CD8-positive, alpha-beta memory T cell (primary cell): ENCODE data around the gene HSPH1. TPM values are rescaled to one million over a fixed set of nuclear protein-coding genes. Genes with fewer than 3 reads are reported as not detected.
"Not testable (repeated sequence)": the region's sequence is repeated elsewhere in the genome, so short reads cannot be mapped to it uniquely, and the experiment has no call there.

ENCODE experiments used
- CTCF ChIA-PET: fragments of 350-600 bp; sonication (Branson Sonifier 250); formaldehyde crosslinking; loops from one replicate; lab custom pipeline; 2021; ENCODE audit warnings: antibody characterized with exemption; lab: Charles Lee
- POLR2A ChIA-PET: fragments of 350-600 bp; sonication (Branson Sonifier 250); formaldehyde crosslinking; loops from one replicate; lab custom pipeline; 2021; ENCODE audit warnings: antibody characterized with exemption; lab: Charles Lee
- DNase-seq, 5 donors: peaks; one replicate each; pipeline versions ENCODE4 v3.0.0 to v3.0.0-alpha.2; 2020 to 2022; ENCODE audit warnings: mixed read lengths in 1 of 5
- H3K27ac ChIP-seq: one replicate; pipeline ENCODE4 v1.7.0; 2013; ENCODE audit warnings: low read depth, mild to moderate bottlenecking, low read length, moderate library complexity
- H3K27me3 ChIP-seq: 2 replicates; pipeline ENCODE4 v1.7.0; 2013; ENCODE audit warnings: low read length, mild to moderate bottlenecking; ENCODE audit not compliant: insufficient read depth, poor library complexity, severe bottlenecking
- H3K36me3 ChIP-seq: 2 replicates; pipeline ENCODE4 v1.7.0; 2013; ENCODE audit warnings: mild to moderate bottlenecking, low read length, moderate library complexity; ENCODE audit not compliant: insufficient read depth
- H3K4me1 ChIP-seq: 2 replicates; pipeline ENCODE4 v1.7.0; 2013; ENCODE audit warnings: mild to moderate bottlenecking, low read length, moderate library complexity; ENCODE audit not compliant: insufficient read depth
- H3K4me3 ChIP-seq: 2 replicates; pipeline ENCODE4 v1.7.0; 2013; ENCODE audit warnings: mild to moderate bottlenecking, low read length
- H3K9me3 ChIP-seq: 2 replicates; pipeline ENCODE4 v1.7.0; 2013; ENCODE audit warnings: mild to moderate bottlenecking, low read length
- H3K27ac Mint-ChIP-seq, 8 donors: one replicate each; pipeline ENCODE4 v1.8.0; 2020 to 2021; ENCODE audit warnings: mixed read lengths in 8 of 8, mild to moderate bottlenecking in 6 of 8, inconsistent platforms in 3 of 8, moderate library complexity in 3 of 8
- H3K27me3 Mint-ChIP-seq, 2 donors: one replicate each; pipeline ENCODE4 v1.8.0; 2020 to 2021; ENCODE audit warnings: mixed read lengths in 2 of 2, mild to moderate bottlenecking in 1 of 2, moderate library complexity in 1 of 2
- H3K36me3 Mint-ChIP-seq, 3 donors: one replicate each; pipeline ENCODE4 v1.8.0; 2020 to 2021; ENCODE audit warnings: mixed read lengths in 3 of 3, inconsistent platforms in 1 of 3, mild to moderate bottlenecking in 1 of 3
- H3K4me1 Mint-ChIP-seq, 3 donors: one replicate each; pipeline ENCODE4 v1.8.0; 2020 to 2021; ENCODE audit warnings: mixed read lengths in 3 of 3, inconsistent platforms in 1 of 3, mild to moderate bottlenecking in 1 of 3
- H3K4me3 Mint-ChIP-seq, 7 donors: one replicate each; pipeline ENCODE4 v1.8.0; 2020 to 2021; ENCODE audit warnings: mixed read lengths in 7 of 7, mild to moderate bottlenecking in 6 of 7, moderate library complexity in 4 of 7, inconsistent platforms in 2 of 7
- H3K9me3 Mint-ChIP-seq, 5 donors: one replicate each; pipeline ENCODE4 v1.8.0; 2020 to 2022; ENCODE audit warnings: mixed read lengths in 5 of 5, mild to moderate bottlenecking in 3 of 5, moderate library complexity in 2 of 5, inconsistent platforms in 1 of 5
- polyA plus RNA-seq: library from polyadenylated mRNA; unstranded; fragments of 300-500 nt; fragmentation: Illumina TruSeq; gene quantifications from one replicate; pipeline ENCODE4 v1.2.3, GENCODE V29; 2021
- total RNA-seq, 2 experiments: library from RNA; stranded (reverse); gene quantifications; one replicate each; pipeline ENCODE4 v1.2.3, GENCODE V29; 2021

HSPH1 gene
- total and polyA plus RNA-seq, 3 experiments from 2014 or later: 50.5 to 329 (median 316) TPM

DNA sequence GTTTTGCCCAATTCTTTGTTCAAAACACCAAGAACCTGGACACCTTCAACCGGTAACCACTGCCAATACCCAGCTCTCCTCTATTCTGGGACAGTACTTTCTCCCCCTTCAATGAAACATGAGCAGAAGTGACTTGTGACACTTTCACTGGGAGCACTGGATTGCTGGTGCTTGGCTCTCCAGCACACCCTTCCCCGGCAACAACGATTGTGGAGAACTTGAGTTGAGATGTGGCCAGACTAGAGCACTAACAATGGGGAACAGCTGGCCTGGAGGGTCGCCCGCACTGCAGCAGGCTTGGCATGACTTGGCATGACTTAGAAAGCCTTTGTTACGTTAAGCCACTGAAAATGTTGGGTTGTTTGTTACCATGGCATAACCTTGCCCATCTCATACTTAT is 30.6 kb upstream of the HSPH1 start:
- no peak overlapping the region for H3K4me3 Mint-ChIP-seq
- no peak overlapping the region for H3K27ac ChIP-seq
- peaks cover 0 to 1% (median 0%) of the 10 kb centered on the region in 5 donors for H3K9me3 Mint-ChIP-seq
- CTCF ChIA-PET: no interaction called here
- no peaks in the 10 kb centered on the region for H3K4me1 Mint-ChIP-seq
- POLR2A ChIA-PET: no interaction called here
- H3K9me3 ChIP-seq: no peaks in the 10 kb centered on the region
- no peak overlapping the region for H3K4me3 ChIP-seq
- no peaks in the 10 kb centered on the region for H3K4me1 ChIP-seq
- peaks cover 0 to 1% (median 0%) of the 10 kb centered on the region in 3 donors for H3K36me3 Mint-ChIP-seq
- no peak for DNase-seq
- H3K27ac Mint-ChIP-seq: no peak overlapping the region
- H3K27me3 Mint-ChIP-seq: peaks cover 6% of the 10 kb centered on the region in 2 donors
- no peaks in the 10 kb centered on the region for H3K36me3 ChIP-seq
- H3K27me3 ChIP-seq: no peaks in the 10 kb centered on the region

DNA sequence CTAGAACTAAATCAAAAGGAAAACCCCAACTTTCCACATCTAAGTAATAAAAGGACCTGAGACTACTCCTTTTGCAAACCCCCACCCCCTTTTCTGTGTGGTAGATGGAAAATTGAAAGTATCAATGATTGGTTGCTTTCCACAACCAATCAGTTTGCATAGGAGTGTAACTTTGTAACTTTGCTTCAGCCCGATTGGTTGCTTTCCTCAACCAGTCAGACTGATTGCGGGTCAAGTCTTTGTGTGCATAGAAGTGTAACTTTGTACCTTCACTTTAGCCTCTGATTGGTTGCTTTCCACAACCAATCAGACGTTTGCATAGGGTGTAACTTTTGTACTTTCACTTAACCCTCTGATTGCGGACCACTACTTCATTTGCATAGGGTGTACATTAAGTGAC is 30.0 kb upstream of the HSPH1 start:
- H3K27me3 Mint-ChIP-seq: peaks cover 8 to 10% of the 10 kb centered on the region in 2 donors
- no peaks in the 10 kb centered on the region for H3K36me3 ChIP-seq
- H3K4me3 ChIP-seq: no peak overlapping the region
- H3K9me3 ChIP-seq: no peaks in the 10 kb centered on the region
- no peak overlapping the region for H3K27ac Mint-ChIP-seq
- peaks cover 0 to 2% (median 0%) of the 10 kb centered on the region in 5 donors for H3K9me3 Mint-ChIP-seq
- no peaks in the 10 kb centered on the region for H3K27me3 ChIP-seq
- no peak overlapping the region for H3K27ac ChIP-seq
- H3K36me3 Mint-ChIP-seq: peaks cover 0 to 1% (median 0%) of the 10 kb centered on the region in 3 donors
- H3K4me1 Mint-ChIP-seq: no peaks in the 10 kb centered on the region
- POLR2A ChIA-PET: no interaction called here
- CTCF ChIA-PET: no interaction called here
- no peak overlapping the region for H3K4me3 Mint-ChIP-seq
- no peak for DNase-seq
- no peaks in the 10 kb centered on the region for H3K4me1 ChIP-seq

DNA sequence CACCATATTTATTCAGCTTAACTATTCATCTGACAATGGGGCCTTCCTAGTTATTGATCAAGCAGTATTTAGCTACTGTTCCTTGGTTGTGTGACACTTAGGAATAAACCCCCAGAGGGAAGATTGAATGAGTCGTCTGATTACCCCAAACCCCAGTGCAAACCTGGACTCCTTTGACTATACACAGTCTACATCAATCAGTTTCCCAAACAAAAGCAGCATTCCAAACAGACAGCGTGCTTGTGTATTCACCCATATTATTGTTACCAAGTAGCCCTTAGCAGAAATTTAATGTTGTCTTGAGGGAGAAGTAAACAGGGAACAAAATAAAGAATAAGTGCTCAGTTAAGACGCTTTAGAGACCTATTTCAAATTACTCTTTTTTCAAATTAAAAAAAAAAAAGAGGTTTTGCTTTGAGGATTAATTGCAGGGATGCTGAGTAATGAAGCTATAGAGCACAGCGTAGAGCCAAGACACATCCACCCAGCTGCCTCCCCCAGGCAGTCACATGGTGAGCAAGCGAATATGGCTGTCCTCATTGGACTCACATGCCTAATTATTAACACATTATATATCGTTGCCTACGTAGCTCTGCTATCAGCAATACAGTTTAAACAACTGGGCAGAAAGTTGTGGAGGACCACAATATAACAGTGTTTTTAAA is 23.4 kb upstream of the HSPH1 start:
- no peak overlapping the region for H3K4me3 Mint-ChIP-seq
- no peak overlapping the region for H3K4me3 ChIP-seq
- H3K36me3 Mint-ChIP-seq: no peaks in the 10 kb centered on the region
- no peak overlapping the region for H3K27ac ChIP-seq
- H3K27ac Mint-ChIP-seq: no peak overlapping the region
- ChIA-PET POLR2A (no interaction called here), CTCF (no interaction called here)
- H3K4me1 Mint-ChIP-seq: no peaks in the 10 kb centered on the region
- no peaks in the 10 kb centered on the region for H3K36me3 ChIP-seq
- no peak for DNase-seq
- H3K9me3 Mint-ChIP-seq: peaks cover 0 to 2% (median 0%) of the 10 kb centered on the region in 5 donors
- no peaks in the 10 kb centered on the region for H3K9me3 ChIP-seq
- H3K27me3 ChIP-seq: no peaks in the 10 kb centered on the region
- H3K27me3 Mint-ChIP-seq: peaks cover 12 to 14% of the 10 kb centered on the region in 2 donors
- no peaks in the 10 kb centered on the region for H3K4me1 ChIP-seq

DNA sequence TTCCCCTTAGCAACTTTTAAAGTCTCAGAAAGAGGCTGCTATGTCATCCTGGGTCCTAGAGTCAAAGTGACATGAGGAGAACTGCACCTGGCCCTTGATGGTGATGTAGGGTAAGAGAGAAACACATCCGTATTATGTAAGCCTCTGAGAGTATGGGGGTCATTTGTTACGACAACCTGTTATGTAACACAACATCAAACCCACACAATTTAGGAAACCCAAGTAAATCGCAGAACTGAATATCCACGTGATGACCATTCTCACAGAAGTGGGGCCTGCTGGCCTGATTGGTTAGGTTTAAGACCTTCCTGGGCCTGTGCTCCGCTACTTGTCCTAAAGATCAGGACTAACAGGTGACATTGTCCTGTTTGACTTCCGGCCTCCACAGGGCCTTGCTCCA is 22.7 kb upstream of the HSPH1 start:
- no peak overlapping the region for H3K4me3 ChIP-seq
- ChIA-PET CTCF (no interaction called here), POLR2A (no interaction called here)
- H3K9me3 Mint-ChIP-seq: peaks cover 0 to 2% (median 0%) of the 10 kb centered on the region in 5 donors
- H3K27me3 Mint-ChIP-seq: peaks cover 12 to 14% of the 10 kb centered on the region in 2 donors
- H3K4me1 ChIP-seq: no peaks in the 10 kb centered on the region
- DNase-seq: no peak
- no peaks in the 10 kb centered on the region for H3K27me3 ChIP-seq
- H3K36me3 ChIP-seq: no peaks in the 10 kb centered on the region
- H3K27ac Mint-ChIP-seq: peak overlapping the region in 1 of 8 donors; percentile 55
- no peak overlapping the region for H3K27ac ChIP-seq
- no peaks in the 10 kb centered on the region for H3K36me3 Mint-ChIP-seq
- no peaks in the 10 kb centered on the region for H3K4me1 Mint-ChIP-seq
- no peaks in the 10 kb centered on the region for H3K9me3 ChIP-seq
- H3K4me3 Mint-ChIP-seq: no peak overlapping the region

DNA sequence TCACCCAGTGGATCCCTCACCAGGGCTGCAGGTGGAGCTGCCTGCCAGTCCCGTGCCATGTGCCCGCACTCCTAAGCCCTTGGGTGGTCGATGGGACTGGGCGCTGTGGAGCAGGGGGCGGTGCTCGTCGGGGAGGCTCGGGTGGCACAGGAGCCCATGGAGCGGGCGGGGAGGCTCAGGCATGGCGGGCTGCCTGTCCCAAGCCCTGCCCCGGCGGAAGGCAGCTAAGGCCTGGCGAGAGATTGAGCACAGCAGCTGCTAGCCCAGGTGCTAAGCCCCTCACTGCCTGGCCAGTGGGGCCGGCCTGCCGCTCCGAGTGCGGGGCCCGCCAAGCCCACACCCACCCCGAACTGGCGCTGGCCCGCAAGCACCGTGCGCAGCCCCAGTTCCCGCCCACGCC is 21.3 kb upstream of the HSPH1 start:
- Mint-ChIP-seq H3K4me3 (no peak overlapping the region), H3K9me3 (peaks cover 0 to 2% (median 0%) of the 10 kb centered on the region in 5 donors), H3K4me1 (peaks cover 0 to 4% (median 3%) of the 10 kb centered on the region in 3 donors), H3K27ac (no peak overlapping the region), H3K36me3 (peaks cover 0 to 2% (median 0%) of the 10 kb centered on the region in 3 donors), H3K27me3 (peaks cover 12 to 13% of the 10 kb centered on the region in 2 donors)
- no peak for DNase-seq
- Histone ChIP-seq H3K27me3 (no peaks in the 10 kb centered on the region), H3K4me3 (no peak overlapping the region), H3K27ac (no peak overlapping the region), H3K9me3 (no peaks in the 10 kb centered on the region), H3K4me1 (no peaks in the 10 kb centered on the region), H3K36me3 (no peaks in the 10 kb centered on the region)
- ChIA-PET POLR2A (no interaction called here), CTCF (interaction anchor here (1.0 kb wide), 1 partner anchor 17 kb away, joined by 3 read pairs; the partner anchor contains the start of gene B3GLCT)

DNA sequence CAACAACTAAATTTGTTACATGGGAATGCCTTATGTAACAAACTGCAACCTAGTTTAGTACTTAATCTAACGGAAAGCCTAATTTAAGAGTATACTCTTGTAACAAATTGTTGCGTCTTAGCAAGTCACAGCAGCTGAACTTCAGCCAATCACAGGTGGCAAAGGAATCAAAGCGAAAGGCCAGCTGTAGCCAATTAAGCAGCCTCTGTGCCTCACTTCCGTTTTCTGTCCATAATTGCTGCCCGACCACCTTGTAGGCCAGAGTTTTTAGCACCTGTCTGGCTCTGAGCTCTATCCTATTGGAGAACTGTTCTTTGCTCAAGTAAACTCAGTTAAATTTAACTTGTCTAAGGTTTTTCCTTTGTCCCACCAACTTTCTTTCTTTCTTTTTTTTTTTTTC is 18.1 kb upstream of the HSPH1 start:
- ChIA-PET CTCF (interaction anchor here (0.7 kb wide), 1 partner anchor 10 kb away, joined by 3 read pairs; no protein-coding TSS in a partner anchor), POLR2A (no interaction called here)
- Mint-ChIP-seq H3K4me3 (no peak overlapping the region), H3K9me3 (peaks cover 0 to 3% (median 0%) of the 10 kb centered on the region in 5 donors), H3K36me3 (peaks cover 0 to 4% (median 0%) of the 10 kb centered on the region in 3 donors), H3K27me3 (peaks cover 4% of the 10 kb centered on the region in 2 donors), H3K27ac (no peak overlapping the region), H3K4me1 (peaks cover 0 to 5% (median 4%) of the 10 kb centered on the region in 3 donors)
- no peaks in the 10 kb centered on the region for H3K9me3 ChIP-seq
- no peak for DNase-seq
- H3K27ac ChIP-seq: no peak overlapping the region
- no peaks in the 10 kb centered on the region for H3K36me3 ChIP-seq
- H3K27me3 ChIP-seq: no peaks in the 10 kb centered on the region
- H3K4me3 ChIP-seq: no peak overlapping the region
- H3K4me1 ChIP-seq: no peaks in the 10 kb centered on the region

DNA sequence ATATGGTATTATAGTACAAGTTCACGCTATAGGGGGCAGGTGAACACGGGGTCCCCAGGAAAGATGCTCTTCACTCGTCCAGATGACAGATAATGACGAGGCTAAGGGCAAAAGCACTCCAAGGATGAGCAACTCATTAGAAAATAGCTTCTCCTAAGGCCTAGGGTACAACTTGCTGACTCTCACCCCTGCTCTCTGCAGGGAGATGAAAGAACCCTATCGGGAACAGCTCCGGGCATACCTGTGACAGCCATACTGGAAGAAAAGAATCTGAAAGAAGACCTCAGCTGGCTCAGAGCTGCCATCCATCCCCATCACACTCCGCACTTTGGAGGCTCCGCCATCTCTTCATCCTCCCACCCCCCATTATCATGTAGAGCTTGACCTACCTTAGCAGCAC is 17.5 kb upstream of the HSPH1 start:
- peaks cover 0 to 4% (median 0%) of the 10 kb centered on the region in 3 donors for H3K36me3 Mint-ChIP-seq
- Histone ChIP-seq H3K36me3 (no peaks in the 10 kb centered on the region), H3K27ac (no peak overlapping the region), H3K4me3 (no peak overlapping the region), H3K9me3 (no peaks in the 10 kb centered on the region), H3K27me3 (no peaks in the 10 kb centered on the region), H3K4me1 (no peaks in the 10 kb centered on the region)
- POLR2A ChIA-PET: no interaction called here
- H3K4me3 Mint-ChIP-seq: no peak overlapping the region
- peaks cover 0 to 5% (median 4%) of the 10 kb centered on the region in 3 donors for H3K4me1 Mint-ChIP-seq
- H3K9me3 Mint-ChIP-seq: peaks cover 0 to 3% (median 0%) of the 10 kb centered on the region in 5 donors
- CTCF ChIA-PET: interaction anchor here (0.7 kb wide), 1 partner anchor 11 kb away, joined by 3 read pairs; no protein-coding TSS in a partner anchor
- peaks cover 4 to 5% of the 10 kb centered on the region in 2 donors for H3K27me3 Mint-ChIP-seq
- DNase-seq: no peak
- peak overlapping the region in 2 of 8 donors; percentile 1 to 61 for H3K27ac Mint-ChIP-seq

DNA sequence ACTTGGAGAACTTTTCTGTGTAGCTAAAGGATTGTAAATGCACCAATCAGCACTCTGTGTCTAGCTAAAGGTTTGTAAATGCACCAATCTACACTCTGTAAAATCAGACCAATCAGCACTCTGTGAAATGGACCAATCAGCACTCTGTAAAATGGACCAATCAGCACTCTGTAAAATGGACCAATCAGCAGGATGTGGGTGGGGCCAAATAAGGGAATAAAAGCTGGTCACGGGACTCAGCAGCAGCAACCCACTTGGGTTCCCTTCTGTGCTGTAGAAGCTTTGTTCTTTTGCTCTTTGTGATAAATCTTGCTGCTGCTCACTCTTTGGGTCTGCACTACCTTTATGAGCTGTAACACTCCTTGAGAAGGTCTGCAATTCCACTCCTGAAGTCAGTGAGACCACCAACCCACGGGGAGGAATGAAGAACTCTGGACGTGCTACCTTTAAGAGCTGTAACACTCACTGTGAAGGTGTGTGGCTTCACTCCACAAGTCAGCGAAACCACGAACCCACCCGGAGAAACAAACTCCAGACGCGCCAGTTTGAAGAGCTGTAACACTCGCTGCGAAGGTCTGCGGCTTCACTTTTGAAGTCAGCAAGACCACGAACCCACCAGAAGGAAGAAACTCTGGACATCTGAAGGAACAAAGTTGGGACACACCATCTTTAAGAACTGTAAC is 16.2 kb upstream of the HSPH1 start:
- H3K4me3 Mint-ChIP-seq: peak overlapping the region in 4 of 7 donors; percentile 46 to 72 (median 64)
- H3K9me3 ChIP-seq, H3K36me3 ChIP-seq, H3K36me3 Mint-ChIP-seq, H3K9me3 Mint-ChIP-seq, H3K4me1 ChIP-seq, H3K4me1 Mint-ChIP-seq, H3K4me3 ChIP-seq, POLR2A ChIA-PET, H3K27ac ChIP-seq, H3K27me3 ChIP-seq: not testable (repeated sequence)
- DNase-seq: peak in 2 of 5 donors; percentile 15 to 42
- peaks cover 7 to 18% of the 10 kb centered on the region in 2 donors for H3K27me3 Mint-ChIP-seq
- CTCF ChIA-PET: interaction anchor here (0.9 kb wide), 1 partner anchor 27 kb away, joined by 3 read pairs; no protein-coding TSS in a partner anchor
- peak overlapping the region in 4 of 8 donors; percentile 29 to 79 (median 40) for H3K27ac Mint-ChIP-seq
